SU-DHL-6 (cell line): ENCODE data around the gene XRCC1.

Experiments
- H2AFZ ChIP-seq: fragments of 200-600 bp; sonication (generic); 2 replicates; pipeline ENCODE4 v1.6.1; 2014; ENCODE audit warnings: low read depth, mild to moderate bottlenecking, moderate library complexity, mixed read lengths, antibody characterized with exemption, low read length; ENCODE audit not compliant: severe bottlenecking
- H3F3A ChIP-seq: fragments of 200-600 bp; shearing (Covaris generic); 2 replicates; pipeline ENCODE4 v1.6.0; 2016; ENCODE audit warnings: antibody characterized with exemption, mild to moderate bottlenecking; ENCODE audit not compliant: insufficient read depth
- H3K27ac ChIP-seq: fragments of 200-600 bp; sonication (generic); 2 replicates; pipeline ENCODE4 v1.5.1; 2016; ENCODE audit warnings: low read depth, mild to moderate bottlenecking, low read length, moderate library complexity, mixed read lengths
- H3K27me3 ChIP-seq: fragments of 200-600 bp; sonication (generic), shearing (Covaris generic); 2 replicates; pipeline ENCODE4 v1.6.0; 2014; ENCODE audit warnings: mild to moderate bottlenecking, low read length
- H3K36me3 ChIP-seq: fragments of 200-600 bp; sonication (generic); 2 replicates; pipeline ENCODE4 v1.6.1; 2014; ENCODE audit warnings: mild to moderate bottlenecking, low read length, mixed read lengths
- H3K4me2 ChIP-seq: fragments of 300-600, 200-600 bp; shearing (Covaris generic), sonication (generic); 2 replicates; pipeline ENCODE4 v1.6.0; 2014; ENCODE audit warnings: low read length, low read depth, mild to moderate bottlenecking; ENCODE audit not compliant: poor library complexity, severe bottlenecking
- H3K4me3 ChIP-seq: fragments of 200-600 bp; sonication (generic); 2 replicates; pipeline ENCODE4 v1.5.1; 2014; ENCODE audit warnings: antibody characterized with exemption, low read length, mild to moderate bottlenecking, mixed read lengths; ENCODE audit not compliant: insufficient read depth, poor library complexity, severe bottlenecking
- H3K79me2 ChIP-seq: fragments of 200-600 bp; sonication (generic); 2 replicates; pipeline ENCODE4 v1.6.1; 2014; ENCODE audit warnings: mild to moderate bottlenecking, low read length, moderate library complexity; ENCODE audit not compliant: insufficient read depth
- H3K9ac ChIP-seq: fragments of 200-600 bp; sonication (generic); 2 replicates; pipeline ENCODE4 v1.7.0; 2014; ENCODE audit warnings: mild to moderate bottlenecking, low read length
- H3K9me2 ChIP-seq: fragments of 200-600 bp; sonication (generic); replicated peaks from 2 replicates; pipeline ENCODE4 v1.6.1; 2014; ENCODE audit warnings: low read length; ENCODE audit not compliant: insufficient read depth
- H3K9me3 ChIP-seq: fragments of 200-600 bp; sonication (generic); 2 replicates; pipeline ENCODE4 v1.6.1; 2014; ENCODE audit warnings: low read length, mixed read lengths; ENCODE audit not compliant: insufficient read depth
- H4K20me1 ChIP-seq: fragments of 200-600 bp; sonication (generic); 2 replicates; pipeline ENCODE4 v1.6.1; 2014; ENCODE audit warnings: low read depth, mild to moderate bottlenecking, antibody characterized with exemption, low read length, moderate library complexity, mixed read lengths
- CTCF ChIP-seq: fragments of 200-600 bp; sonication (generic); IDR thresholded peaks from one replicate; pipeline ENCODE4 v1.5.1; 2017; ENCODE audit warnings: antibody characterized with exemption, mild to moderate bottlenecking, low read length, moderate library complexity; ENCODE audit not compliant: insufficient read depth, poor library complexity, severe bottlenecking
- EZH2phosphoT487 ChIP-seq: fragments of 200-600 bp; sonication (generic), shearing (Covaris generic); conservative IDR thresholded peaks from 2 replicates; pipeline ENCODE4 v1.6.1; 2018; ENCODE audit warnings: mild to moderate bottlenecking, antibody characterized with exemption, low read length, moderate library complexity, mixed read lengths

Gene XRCC1

GRCh38 chr19:43501661-43502418, 73.5 kb downstream of the XRCC1 start:
- H3K9me3 ChIP-seq = no peaks in the 10 kb centered on the region
- TF ChIP-seq CTCF = no peak
- TF ChIP-seq EZH2phosphoT487 = no peak
- H3K27ac ChIP-seq = no peak overlapping the region
- no peaks in the 10 kb centered on the region for H3K79me2 ChIP-seq
- H2AFZ ChIP-seq = no peak overlapping the region
- H3K4me2 ChIP-seq = no peak overlapping the region
- no peaks in the 10 kb centered on the region for H3K36me3 ChIP-seq
- H3K4me3 ChIP-seq = no peak overlapping the region
- no peaks in the 10 kb centered on the region for H3K27me3 ChIP-seq
- H3F3A ChIP-seq = 0 out of 2 replicates have a peak, but pooled peaks cover 4% of the 10 kb centered on the region
- no peaks in the 10 kb centered on the region for H3K9me2 ChIP-seq
- H3K9ac ChIP-seq = no peak overlapping the region
- no peaks in the 10 kb centered on the region for H4K20me1 ChIP-seq

GRCh38 chr19:43499042-43499441, 76.3 kb downstream of the XRCC1 start:
- Histone ChIP-seq H3K9me2 (no peaks in the 10 kb centered on the region), H3K4me3 (no peak overlapping the region), H3K27ac (no peak overlapping the region), H4K20me1 (no peaks in the 10 kb centered on the region), H3K36me3 (no peaks in the 10 kb centered on the region), H3K9ac (no peak overlapping the region), H3K79me2 (no peaks in the 10 kb centered on the region), H3K27me3 (no peaks in the 10 kb centered on the region), H3K4me2 (no peak overlapping the region), H3K9me3 (no peaks in the 10 kb centered on the region), H3F3A (0 out of 2 replicates have a peak, but pooled peaks cover 4% of the 10 kb centered on the region), H2AFZ (no peak overlapping the region)
- TF ChIP-seq EZH2phosphoT487 = no peak
- no peak for TF ChIP-seq CTCF

GRCh38 chr19:43498233-43498842, 77.0 kb downstream of the XRCC1 start:
- Histone ChIP-seq H3K79me2 (no peaks in the 10 kb centered on the region), H3F3A (0 out of 2 replicates have a peak, but pooled peaks cover 4% of the 10 kb centered on the region), H3K27ac (no peak overlapping the region), H3K27me3 (no peaks in the 10 kb centered on the region), H2AFZ (no peak overlapping the region), H3K4me2 (no peak overlapping the region), H3K4me3 (no peak overlapping the region), H3K9me2 (no peaks in the 10 kb centered on the region), H3K36me3 (no peaks in the 10 kb centered on the region), H3K9me3 (no peaks in the 10 kb centered on the region), H3K9ac (no peak overlapping the region), H4K20me1 (no peaks in the 10 kb centered on the region)
- TF ChIP-seq CTCF = no peak
